Cardiac ventricle fibroblast (primary cell): ENCODE measurements around the gene RHOC. TPM values are rescaled to one million over a fixed set of nuclear protein-coding genes. Genes with fewer than 3 reads are reported as not detected.

Source experiments
- total RNA-seq: library from RNA; depleted of rRNA; stranded (reverse); fragments of >200 nt; gene quantifications from 2 replicates; pipeline ENCODE4 v1.2.3, GENCODE V29; 2015

Gene RHOC
- 275 and 292 TPM in 2 replicates for total RNA-seq

GRCh38 chr1:112706505-112707220 is at the start of gene RHOC:
RHOC (minus strand) TSS chr1:112707127; CDS start chr1:112703799, 3,328 bp downstream.

GRCh38 chr1:112715264-112716053 is 8.5 kb upstream of the RHOC start, which contains the start of gene PPM1J:
PPM1J (minus strand) TSS chr1:112715332; CDS start chr1:112715301, 31 bp downstream.

GRCh38 chr1:112674440-112674985 is 32.4 kb downstream of the RHOC start, which contains the start of gene MOV10:
MOV10 (plus strand) TSS chr1:112674659; CDS start chr1:112674913, 254 bp downstream.

Other genes with a start within 250 kb of the RHOC start
- gene WNT2B, start 198.2 kb downstream of the RHOC start, total RNA-seq = 1.9 and 3.3 TPM in 2 replicates
- 13.6 and 18.7 TPM in 2 replicates for gene ST7L, start 88.0 kb downstream of the RHOC start, total RNA-seq
- gene CAPZA1, start 87.3 kb downstream of the RHOC start, total RNA-seq = 103 and 120 TPM in 2 replicates
- 29.4 and 40.2 TPM in 2 replicates for gene MOV10, start 32.5 kb downstream of the RHOC start, total RNA-seq
- gene PPM1J, start 8.2 kb upstream of the RHOC start, total RNA-seq = 0.54 and 1.6 TPM in 2 replicates
- 66.3 and 78.8 TPM in 2 replicates for gene SLC16A1, start 249.1 kb upstream of the RHOC start, total RNA-seq